ENCODE measurements around the gene EBP.
A peak's percentile ranks its signal among the peaks of the same experiment; 100 is the strongest.
"Not testable (repeated sequence)": the region's sequence is repeated elsewhere in the genome, so short reads cannot be mapped to it uniquely, and the experiment has no call there.

Gene EBP

DNA sequence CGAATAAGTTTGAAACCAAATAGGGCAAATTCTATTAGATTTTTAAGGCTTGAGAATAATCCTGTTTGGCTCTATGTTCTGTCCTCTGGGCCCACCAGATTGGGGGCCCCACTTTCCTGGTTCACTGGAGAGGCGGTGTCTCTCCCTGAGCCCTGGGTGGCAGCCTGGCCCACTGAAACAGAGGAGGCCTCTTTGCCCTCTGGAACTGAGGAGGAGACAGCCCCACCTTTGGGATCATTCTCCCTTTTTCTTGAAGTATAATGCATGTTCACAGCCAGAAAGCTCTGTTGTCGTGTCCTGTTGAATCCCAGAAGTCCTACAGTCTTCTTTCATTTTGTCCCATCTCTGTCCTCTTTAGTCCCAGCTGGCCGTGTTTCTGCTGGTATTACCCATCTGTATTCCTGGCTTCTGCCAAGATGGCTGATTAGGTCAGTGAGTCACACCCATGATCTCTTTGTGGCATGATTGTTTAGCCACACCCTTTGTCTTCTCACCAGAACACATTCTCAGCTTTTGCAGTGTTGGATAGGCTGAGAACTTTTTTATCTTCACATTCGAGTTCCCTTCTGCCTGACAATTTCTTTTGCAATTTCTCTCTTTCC, 9.9 kb downstream of the EBP start:
- no peak for DNase-seq

DNA sequence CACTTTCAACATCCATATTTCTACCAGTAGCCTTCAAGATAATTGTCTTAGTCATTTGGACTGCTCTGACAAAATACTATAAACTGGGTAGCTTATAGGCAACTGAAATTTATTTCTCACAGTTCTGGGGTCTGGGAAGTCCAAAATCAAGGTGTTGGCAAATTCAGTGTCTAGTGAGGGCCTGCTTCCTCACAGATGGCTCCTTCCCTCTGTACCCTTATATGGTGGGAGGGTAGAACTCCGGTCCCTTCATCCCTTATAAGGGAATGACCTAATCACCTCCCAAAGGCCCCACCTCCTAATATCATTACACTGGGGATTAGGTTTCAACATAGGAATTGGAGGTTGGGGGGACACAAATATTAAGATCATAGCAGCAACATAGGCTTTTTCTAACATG, 10.6 kb downstream of the EBP start:
- no peak for DNase-seq

DNA sequence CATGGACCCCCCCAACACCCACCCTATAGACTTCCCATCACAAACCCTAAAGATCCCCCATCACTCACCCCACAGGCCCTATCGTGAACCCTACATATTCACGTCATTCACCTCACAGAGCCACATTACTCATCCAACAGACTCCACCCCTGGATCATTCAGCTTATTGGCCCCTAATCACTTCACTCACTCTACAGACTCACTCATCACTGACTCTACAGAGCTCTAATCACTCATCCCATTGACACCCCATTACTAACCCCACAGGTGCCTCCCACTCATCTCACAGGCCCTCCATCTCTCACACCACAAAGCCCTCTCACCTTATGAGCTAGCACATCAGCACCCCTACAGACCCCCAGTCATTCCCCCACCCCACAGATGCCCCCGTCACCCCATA, 11.6 kb downstream of the EBP start:
- no peak for DNase-seq

DNA sequence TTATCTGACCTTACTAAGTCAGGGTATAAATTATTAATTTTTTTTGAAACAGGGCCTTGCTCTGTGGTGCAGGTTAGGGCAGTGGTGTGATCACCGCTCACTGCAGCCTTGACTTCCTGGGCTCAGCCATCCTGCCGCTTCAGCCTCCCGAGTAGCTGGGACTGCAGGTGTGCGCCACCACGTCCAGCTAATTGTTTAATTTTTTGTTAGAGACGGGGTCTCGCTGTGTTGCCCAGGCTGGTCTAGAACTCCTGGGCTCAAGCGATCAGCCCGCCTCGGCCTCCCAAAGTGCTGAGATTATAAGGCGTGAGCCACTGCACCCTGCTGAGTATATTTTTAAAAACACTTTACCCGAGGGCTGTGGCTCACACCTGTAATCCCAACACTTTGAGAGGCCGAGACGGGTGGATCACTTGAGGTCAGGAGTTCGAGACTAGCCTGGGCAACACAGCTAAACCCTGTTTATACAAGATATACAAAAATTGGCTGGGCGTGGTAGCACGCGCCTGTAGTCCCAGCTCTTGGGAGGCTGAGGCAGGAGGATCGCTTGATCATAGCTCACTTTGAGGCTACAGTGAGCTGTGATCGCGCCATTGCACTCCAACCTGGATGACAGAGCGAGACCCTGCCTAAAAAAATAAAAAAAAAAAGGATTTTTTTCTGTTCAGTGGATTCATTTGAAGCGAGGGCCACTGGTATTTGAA, 17.2 kb downstream of the EBP start:
- no peak for DNase-seq

DNA sequence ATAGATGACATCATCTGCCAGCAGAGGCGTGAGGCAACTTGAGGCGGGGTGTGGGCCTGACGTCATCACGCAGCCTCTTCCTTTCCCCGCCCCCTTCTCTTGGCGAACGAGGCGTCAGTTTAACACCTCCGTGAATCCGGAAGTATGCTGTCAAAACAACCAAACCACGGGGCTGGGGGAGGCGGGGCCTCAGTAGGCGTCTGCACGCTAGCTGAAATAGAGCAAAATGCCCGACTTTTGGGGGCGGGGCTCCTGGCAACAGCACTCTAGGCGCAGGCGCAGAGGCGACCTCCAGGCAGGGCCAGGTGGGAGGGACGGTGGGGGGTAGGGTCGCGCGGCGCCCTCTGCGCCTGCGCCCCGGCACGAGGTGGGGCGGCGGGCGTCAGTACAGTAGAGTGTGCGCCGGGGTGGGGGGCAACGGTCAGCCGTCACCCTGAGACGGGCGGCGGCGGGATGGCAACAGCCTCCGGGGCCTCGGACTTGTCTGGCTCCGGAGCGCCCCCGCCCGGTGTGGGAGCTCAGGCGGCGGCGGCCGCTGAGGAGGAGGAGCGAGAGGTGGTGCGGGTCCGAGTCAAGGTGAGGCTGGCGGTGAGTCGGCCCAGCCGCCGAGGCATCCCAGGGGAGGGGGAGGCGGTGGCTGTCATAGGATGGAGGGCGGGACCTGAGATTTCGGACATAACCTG, 17.9 kb downstream of the EBP start, which contains the start of gene TBC1D25:
TBC1D25 (plus strand) TSS at position 370 of the 683 bp plus-strand sequence; CDS start at position 454, 84 bp downstream.
- peak; percentile 70 to 84 for DNase-seq

DNA sequence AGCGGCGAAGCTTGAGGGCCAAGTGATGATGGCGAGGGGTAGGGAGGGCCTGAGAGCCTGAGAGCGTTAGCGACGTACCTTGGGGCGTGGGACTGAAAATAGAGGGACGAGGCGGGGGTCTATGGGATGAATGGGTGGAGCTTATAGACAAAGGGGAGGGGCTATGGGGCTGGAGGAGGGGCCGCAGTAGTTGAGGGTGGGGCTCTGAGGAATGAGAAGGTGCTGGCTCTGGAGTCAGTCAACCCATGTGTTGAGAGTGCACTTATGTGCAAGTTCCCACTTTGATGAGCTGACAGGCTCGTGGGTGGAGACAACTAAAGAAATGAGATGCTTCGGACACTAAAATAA, 18.4 kb downstream of the EBP start:
- no peak for DNase-seq

DNA sequence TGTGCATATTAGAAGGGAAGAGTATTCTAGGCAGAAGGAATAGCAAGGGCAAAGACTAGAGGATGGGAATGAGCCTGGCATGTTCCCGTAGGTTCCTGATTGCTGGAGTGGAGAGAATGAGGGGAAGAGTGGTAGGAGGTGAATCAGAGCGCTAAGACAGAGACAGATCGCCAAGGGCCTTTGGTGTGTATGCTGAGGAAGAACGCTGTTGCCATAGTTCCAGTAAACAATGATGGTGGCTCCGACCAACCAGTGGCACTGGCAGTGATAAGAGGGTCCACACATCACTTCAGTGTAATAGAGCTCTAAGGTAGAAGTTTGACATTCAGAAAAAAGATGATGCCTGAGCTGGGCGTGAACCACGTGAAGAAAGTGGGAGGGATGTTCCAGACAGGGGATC, 18.9 kb downstream of the EBP start:
- no peak for DNase-seq

DNA sequence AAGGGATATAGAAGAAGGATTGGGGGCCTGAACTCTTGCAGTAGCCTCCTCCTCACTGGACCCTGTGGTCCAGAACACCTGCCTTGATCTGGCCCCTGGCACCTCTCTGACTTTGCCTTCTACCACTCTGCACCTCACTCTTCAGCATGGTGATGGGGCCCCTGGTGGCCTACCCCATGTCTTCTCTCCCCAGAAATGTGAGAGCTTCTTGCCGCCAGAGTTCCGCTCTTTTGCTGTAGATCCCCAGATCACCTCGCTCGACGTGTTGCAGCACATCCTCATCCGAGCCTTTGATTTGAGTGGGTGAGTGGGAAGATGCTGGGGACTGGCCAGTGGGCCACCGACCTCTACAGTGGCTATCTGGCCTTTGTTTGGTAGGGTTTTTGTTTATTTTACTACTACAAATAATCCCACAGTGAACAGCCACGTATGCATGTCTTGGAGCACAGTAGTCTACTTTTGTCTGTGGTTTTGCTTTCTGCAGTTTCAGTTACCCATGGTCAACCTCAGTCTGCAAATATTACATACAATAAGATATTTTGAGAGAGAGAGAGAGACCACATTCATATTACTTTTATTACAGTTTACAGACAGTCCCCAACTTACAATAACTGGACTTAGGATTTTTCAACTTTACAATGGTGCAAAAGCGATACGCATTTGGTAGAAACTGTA, 19.7 kb downstream of the EBP start:
- DNase-seq = no peak

DNA sequence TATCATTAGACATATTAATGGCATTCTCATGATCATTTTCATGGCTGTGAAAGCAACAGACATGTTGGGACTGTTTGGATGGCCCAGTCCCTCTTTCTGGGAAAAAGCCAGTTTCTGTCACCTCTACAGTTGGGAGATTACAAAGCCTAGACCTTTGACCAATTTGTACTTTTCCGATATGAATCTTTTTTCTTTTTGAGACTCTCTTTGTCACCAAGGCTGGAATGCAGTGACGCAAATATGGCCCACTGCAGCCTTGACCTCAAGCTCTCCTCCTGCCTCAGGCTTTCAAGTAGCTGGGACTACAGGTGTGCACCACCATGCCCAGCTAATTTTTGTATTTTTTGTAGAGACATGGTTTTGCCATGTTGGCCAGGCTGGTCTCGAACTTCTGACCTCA, 27.3 kb downstream of the EBP start:
- DNase-seq = no peak

DNA sequence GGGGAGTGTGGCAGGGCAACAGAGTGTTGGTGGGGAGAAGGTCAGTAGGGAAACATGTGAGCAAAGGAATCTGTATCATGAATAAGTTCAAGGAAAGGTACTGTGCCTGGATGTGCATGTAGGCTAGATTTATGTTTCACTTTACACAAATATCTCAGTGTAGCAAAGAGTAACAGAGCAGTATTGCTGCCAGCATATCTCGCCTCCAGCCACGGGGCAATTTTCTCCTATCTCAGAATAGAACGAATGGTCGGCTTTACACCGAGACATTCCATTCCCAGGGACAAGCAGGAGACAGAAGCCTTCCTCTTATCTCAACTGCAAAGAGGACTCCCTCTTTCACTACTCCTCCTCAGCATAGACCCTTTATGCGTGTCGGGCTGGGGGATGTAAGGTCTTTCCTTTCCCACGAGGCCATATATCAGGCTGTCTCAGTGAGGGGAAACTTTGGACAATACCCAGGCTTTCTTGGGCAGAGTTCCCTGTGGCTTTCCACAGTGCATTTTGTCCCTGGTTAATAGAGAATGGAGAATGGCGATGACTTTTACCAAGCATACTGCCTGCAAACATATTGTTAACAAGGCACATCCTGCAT, 34.2 kb downstream of the EBP start:
- DNase-seq = not testable (repeated sequence)

DNA sequence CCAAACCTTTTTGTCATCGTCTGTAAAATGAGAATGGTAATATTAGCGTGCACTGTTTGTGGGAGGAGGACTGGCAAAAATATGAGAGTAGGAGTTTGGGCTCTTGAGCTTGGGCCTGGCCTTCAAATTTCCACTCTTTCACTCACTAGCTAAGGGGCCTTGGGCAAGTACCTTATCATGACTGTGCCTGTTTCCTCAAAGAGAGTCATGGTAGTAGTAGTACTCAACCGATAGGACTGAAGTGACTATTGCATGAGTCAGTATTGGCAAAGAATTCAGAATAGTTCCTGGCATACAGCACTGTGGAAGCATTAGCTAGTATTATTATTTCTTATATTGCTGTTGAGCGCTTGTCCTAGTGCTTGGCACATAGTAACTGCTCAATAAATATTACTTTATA, 36.7 kb downstream of the EBP start:
- DNase-seq = no peak

DNA sequence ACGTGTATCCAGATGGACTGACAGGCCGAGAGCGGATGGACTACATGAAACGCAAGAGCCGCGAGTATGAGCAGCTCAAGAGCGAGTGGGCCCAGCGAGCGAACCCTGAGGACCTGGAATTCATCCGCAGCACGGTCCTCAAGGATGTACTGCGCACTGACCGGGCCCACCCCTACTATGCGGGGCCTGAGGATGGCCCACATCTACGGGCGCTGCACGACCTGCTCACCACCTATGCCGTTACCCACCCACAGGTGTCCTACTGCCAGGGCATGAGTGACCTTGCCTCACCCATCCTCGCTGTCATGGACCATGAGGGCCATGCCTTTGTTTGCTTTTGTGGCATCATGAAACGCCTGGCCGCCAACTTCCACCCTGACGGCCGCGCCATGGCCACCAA, 38.0 kb downstream of the EBP start:
- DNase-seq = no peak

DNA sequence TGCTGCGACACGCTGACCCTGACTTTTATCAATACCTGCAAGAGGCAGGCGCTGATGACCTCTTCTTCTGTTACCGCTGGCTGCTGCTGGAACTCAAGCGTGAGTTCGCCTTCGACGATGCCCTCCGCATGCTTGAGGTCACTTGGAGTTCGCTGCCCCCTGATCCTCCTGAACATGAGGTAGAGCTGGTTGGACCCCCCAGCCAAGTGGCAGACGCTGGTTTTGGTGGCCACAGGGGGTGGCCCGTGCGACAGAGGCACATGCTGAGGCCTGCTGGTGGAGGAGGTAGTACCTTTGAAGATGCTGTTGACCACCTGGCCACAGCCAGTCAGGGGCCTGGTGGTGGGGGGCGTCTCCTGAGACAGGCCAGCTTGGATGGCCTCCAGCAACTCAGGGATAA, 38.4 kb downstream of the EBP start:
- DNase-seq = no peak

DNA sequence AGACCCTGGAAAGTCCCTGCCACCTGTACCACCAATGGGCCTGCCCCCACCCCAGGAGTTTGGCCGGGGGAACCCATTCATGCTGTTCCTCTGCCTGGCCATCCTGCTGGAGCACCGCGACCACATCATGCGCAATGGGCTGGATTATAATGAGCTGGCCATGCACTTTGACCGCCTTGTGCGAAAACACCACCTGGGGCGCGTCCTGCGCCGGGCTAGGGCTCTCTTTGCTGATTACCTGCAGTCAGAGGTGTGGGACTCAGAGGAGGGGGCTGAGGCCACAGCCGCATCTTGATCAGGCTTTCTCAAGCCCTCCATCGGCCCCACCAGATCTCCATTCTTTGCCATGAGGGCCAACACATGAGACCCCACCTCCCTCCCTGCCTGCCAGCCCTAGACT, 39.1 kb downstream of the EBP start:
- no peak for DNase-seq

DNA sequence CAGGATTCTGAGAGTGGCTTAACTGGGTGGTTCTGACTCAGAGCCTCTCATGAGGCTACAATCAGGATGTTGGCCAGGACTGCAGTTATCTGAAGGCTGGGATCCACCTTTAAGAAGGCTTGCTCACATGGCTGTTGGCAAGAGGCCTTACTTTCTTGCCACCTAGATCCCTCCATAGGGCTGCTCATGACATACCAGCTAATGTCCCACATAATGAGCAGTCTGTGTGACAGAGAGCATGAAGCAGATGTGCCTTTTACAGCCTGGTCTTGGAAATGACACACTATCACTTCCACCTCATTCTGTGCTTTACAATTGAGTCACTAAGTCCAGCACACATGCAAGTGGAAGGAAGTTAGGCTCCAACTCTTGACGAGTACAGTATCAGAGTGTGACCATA, 48.4 kb downstream of the EBP start:
- DNase-seq = no peak

DNA sequence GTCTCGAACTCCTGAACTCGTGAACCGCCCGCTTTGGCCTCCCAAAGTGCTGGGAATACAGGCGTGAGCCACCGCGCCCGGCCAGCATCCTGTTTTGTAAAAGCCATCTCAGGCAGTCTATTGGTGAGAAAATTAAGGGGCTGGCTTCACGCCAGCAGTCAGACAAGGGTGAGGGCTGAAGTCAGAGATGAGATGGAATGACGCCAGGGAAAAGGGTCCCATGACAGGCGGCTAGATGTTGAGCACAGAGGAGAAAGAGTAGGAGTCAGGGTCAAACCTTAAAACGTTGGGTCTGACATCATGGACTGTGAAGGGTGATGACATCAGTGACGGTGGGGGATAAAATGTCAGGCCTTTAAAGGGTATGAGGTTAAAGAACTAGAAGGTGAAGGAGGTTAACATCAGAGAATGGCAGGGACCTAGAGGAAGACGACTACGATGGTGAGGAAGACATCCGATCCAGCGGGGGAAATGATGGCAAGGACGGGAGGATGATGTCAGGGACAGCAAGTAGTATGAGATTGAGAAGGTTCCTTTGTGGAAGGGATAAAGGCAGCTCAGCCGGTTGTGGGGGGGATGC, 52.2 kb downstream of the EBP start:
- DNase-seq = no peak

DNA sequence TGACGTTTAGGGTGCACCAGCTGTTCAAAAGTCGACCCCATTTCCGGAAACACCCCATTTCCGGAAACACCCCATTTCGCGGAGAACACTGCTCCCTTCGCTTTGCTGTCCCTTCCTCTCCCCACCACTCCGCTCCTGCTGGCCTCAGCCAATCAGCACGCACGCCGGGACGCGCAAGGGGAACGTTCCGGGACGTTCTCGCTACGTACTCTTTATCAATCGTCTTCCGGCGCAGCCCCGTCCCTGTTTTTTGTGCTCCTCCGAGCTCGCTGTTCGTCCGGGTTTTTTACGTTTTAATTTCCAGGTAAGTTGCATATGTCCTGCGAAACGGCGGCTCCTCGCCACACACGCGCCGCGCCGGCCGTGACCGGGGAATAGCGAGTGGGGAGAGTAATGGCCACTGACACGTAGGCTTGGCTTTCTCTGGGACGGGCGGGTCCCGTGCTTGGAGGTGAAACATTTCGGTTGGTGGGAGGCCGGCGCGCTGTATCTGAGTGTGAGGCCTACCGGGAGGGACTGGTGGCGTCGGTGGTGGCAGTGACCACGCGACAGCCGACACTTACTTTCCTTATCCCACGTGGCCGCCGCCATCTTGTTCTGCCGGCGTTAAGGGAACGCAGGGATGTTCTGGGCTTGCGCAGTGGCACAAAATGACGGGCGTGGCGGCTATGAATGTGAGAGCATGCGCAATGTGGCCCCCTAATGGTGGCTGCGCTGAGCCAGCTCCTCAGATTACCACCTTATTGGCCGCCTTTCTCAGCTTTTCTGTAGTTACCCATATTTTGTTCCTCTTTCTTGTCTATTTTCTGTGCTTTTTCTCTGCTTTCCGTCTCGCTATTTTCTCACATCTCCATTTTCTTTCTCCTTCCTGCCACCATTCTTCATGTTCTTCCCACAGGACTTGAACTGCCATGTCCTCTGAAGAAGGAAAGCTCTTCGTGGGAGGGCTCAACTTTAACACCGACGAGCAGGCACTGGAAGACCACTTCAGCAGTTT, 53.0 kb downstream of the EBP start, which contains the start of gene RBM3:
RBM3 (plus strand) TSS at position 215 of the 997 bp plus-strand sequence; CDS start at position 912, 697 bp downstream.
- peak; percentile 86 to 91 for DNase-seq

DNA sequence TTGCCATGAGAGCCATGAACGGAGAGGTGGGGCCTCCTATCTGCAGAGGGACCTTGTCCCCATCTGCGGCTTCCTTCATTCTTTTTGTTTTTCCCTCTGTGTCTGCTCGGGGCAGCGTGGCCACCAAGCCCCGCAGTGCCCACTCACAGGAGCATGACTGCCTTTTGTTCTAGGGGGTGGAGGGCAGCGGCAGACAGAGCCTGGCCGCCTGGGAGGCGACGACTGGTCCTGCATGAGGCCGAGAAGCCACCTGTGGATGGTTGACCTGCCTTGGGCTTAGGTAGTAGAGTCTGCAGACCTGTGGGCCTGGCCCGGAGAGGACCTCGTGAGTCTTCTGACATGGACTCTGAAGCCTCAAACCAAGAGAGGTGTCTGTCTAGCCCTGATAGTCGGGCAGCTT, 54.0 kb downstream of the EBP start:
- DNase-seq = no peak

DNA sequence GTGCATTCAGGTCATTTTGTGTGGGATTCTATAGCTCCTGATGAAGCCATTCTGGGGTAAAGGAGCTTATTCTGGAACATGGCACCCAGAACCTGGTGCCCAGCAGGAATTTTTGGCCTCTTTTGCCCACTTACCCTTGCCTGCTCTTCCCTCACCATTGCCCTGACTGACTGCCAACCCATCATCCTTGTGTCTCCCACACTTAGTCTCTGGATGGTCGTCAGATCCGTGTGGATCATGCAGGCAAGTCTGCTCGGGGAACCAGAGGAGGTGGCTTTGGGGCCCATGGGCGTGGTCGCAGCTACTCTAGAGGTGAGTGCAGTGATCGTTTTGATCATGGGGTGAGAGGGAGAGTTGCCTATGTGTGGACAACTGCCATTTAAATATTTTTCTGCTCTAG, 54.5 kb downstream of the EBP start:
- DNase-seq = no peak

All from hippocampal formation (tissue), 2 donors.